Measurements from ENCODE around the gene LRP1. TPM values are rescaled to one million over a fixed set of nuclear protein-coding genes. Genes with fewer than 3 reads are reported as not detected.

Gene LRP1
- total RNA-seq, 1 donor from 2014 or later = 61.0 TPM

DNA sequence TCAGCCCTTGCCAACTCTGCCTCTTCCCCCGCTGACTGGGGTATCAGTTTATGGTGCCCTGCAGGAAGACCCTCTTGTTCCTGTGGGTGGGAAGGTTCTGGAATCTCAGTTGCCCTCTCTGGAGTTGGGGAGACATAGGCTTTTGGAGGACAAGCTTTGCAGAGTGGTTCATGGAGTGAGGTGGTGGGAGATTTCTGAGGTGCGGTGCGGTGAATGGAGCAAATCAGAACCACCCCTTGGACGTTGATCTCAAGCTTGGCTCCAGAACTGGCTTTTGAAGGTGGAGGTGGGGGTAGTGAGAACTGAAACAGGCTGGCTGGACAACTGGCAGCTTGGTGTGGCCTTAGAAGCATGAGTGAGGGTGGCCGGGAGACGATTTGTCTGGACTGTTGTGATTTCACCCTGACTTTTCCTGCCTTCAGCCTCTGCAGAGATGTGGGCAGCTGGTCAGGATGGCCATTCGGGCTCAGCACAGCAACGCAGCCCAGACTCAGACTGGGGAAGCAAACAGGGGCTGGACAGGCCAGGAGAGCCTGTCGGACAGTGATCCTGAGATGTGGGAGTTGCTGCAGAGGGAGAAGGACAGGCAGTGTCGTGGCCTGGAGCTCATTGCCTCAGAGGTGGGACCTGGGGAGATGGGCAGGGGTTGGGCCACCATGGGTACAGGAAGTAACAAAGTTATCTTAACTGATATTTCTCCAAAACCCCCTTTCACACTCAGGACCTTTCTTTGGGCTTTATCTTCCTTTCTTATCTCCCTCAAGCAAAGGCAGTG is 102.3 kb downstream of the LRP1 start:
- H3K36me3 ChIP-seq = peaks cover 38% of the 10 kb centered on the region
- H3K4me3 ChIP-seq = peak overlapping the region; percentile 83
- intact Hi-C loops (cut with micrococcal nuclease) = no loop called here
- H3K9me3 ChIP-seq (replicated peaks) = no peaks in the 10 kb centered on the region
- DNase-seq = peak; percentile 11
- peak overlapping the region; percentile 83 for H3K27ac ChIP-seq (replicated peaks)
- TF ChIP-seq, protein P1, sequence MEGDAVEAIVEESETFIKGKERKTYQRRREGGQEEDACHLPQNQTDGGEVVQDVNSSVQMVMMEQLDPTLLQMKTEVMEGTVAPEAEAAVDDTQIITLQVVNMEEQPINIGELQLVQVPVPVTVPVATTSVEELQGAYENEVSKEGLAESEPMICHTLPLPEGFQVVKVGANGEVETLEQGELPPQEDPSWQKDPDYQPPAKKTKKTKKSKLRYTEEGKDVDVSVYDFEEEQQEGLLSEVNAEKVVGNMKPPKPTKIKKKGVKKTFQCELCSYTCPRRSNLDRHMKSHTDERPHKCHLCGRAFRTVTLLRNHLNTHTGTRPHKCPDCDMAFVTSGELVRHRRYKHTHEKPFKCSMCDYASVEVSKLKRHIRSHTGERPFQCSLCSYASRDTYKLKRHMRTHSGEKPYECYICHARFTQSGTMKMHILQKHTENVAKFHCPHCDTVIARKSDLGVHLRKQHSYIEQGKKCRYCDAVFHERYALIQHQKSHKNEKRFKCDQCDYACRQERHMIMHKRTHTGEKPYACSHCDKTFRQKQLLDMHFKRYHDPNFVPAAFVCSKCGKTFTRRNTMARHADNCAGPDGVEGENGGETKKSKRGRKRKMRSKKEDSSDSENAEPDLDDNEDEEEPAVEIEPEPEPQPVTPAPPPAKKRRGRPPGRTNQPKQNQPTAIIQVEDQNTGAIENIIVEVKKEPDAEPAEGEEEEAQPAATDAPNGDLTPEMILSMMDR (IDR thresholded peaks at IDR 0.05; ENCODE audit: borderline replicate concordance) = no peak
- H3K27me3 ChIP-seq (ENCODE audit: low read depth) = peaks cover 34% of the 10 kb centered on the region
- peaks cover 56% of the 10 kb centered on the region for H3K4me1 ChIP-seq

- H3K9me3 ChIP-seq (replicated peaks) = no peaks in the 10 kb centered on the region
- DNase-seq = peak; percentile 5
- H3K4me1 ChIP-seq = peaks cover 53% of the 10 kb centered on the region
- peaks cover 34% of the 10 kb centered on the region for H3K27me3 ChIP-seq (ENCODE audit: low read depth)
- intact Hi-C loops (cut with micrococcal nuclease) = no loop called here
- H3K36me3 ChIP-seq = peaks cover 38% of the 10 kb centered on the region
- peak overlapping the region; percentile 83 for H3K4me3 ChIP-seq
- H3K27ac ChIP-seq (replicated peaks) = no peak overlapping the region
- TF ChIP-seq, protein P1 (IDR thresholded peaks at IDR 0.05; ENCODE audit: borderline replicate concordance) = no peak
Observed at GRCh38 chr12:57231276-57232021, 103.2 kb downstream of the LRP1 start.

- Histone ChIP-seq H3K36me3 (peaks cover 38% of the 10 kb centered on the region), H3K27me3 (ENCODE audit: low read depth) (peaks cover 34% of the 10 kb centered on the region), H3K4me3 (no peak overlapping the region), H3K27ac (replicated peaks) (no peak overlapping the region), H3K9me3 (replicated peaks) (no peaks in the 10 kb centered on the region), H3K4me1 (peaks cover 50% of the 10 kb centered on the region)
- intact Hi-C loops (cut with micrococcal nuclease) = no loop called here
- DNase-seq = no peak
- TF ChIP-seq, protein P1 (IDR thresholded peaks at IDR 0.05; ENCODE audit: borderline replicate concordance) = no peak
Observed at GRCh38 chr12:57232156-57232756, 104.0 kb downstream of the LRP1 start.

GRCh38 chr12:57233357-57234232 is 105.3 kb downstream of the LRP1 start:
- Histone ChIP-seq H3K4me3 (no peak overlapping the region), H3K4me1 (peaks cover 64% of the 10 kb centered on the region)
- DNase-seq = peak; percentile 18

More at GRCh38 chr12:57233357-57234232, 105.3 kb downstream of the LRP1 start:
- H3K27ac ChIP-seq (replicated peaks) = peak overlapping the region; percentile 83
- TF ChIP-seq, protein P1 (IDR thresholded peaks at IDR 0.05; ENCODE audit: borderline replicate concordance) = no peak
- intact Hi-C loops (cut with micrococcal nuclease) = no loop called here
- H3K27me3 ChIP-seq (ENCODE audit: low read depth) = peaks cover 42% of the 10 kb centered on the region
- H3K36me3 ChIP-seq = peaks cover 38% of the 10 kb centered on the region
- H3K9me3 ChIP-seq (replicated peaks) = no peaks in the 10 kb centered on the region
